Omental fat pad (tissue), 4 donors: ENCODE results near the gene ABCA3. TPM values are rescaled to one million over a fixed set of nuclear protein-coding genes. Genes with fewer than 3 reads are reported as not detected.

Source experiments
- ATAC-seq: fragments of 150-250 bp; one replicate; pipeline ENCODE4 v1.9.1; 2016; ENCODE audit warnings: mild to moderate bottlenecking, moderate library complexity; ENCODE audit not compliant: low FRiP score
- DNase-seq: peaks from one replicate; pipeline ENCODE4 v3.0.0-alpha.2; 2019; ENCODE audit warnings: low spot score
- total RNA-seq, 4 donors: library from RNA; depleted of rRNA; stranded (reverse); fragments of >200 nt; gene quantifications; one replicate each; pipeline ENCODE4 v1.1.0, GENCODE V29; 2016
- TF ChIP-seq, protein P1 (sequence below), 3 donors: fragments of 450-650 bp; IDR thresholded peaks; one replicate each; pipeline ENCODE4 v1.5.1; 2016 to 2017; ENCODE audit warnings: antibody characterized with exemption in 3 of 3, mild to moderate bottlenecking in 3 of 3, moderate library complexity in 2 of 3

The ABCA3 gene
- total RNA-seq, 4 donors from 2014 or later, result 6.6 to 19.0 (median 8.0) TPM

DNA sequence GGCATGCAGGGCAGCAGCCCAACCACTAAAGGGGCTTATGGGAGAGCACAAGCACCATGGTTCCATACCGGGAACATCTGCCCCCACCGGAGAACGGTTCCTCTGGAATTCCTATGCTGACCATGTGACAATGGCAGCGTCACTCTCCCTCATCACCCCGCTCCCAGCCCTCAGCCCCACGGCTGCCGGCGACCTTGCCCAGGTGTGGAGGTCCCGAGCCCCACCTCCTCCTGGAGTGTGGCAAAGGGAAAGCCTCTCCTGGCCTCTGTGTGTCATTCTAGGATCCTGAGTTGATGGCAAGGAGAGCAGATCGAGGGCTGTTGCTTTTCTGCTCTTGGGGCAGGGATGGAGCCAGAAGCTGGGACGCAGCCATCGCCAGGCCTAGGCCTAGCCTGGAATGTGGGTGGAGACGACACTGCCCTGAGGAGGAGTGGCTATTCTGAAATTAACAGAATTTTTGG lies 54.8 kb downstream of the ABCA3 start:
- DNase-seq, result no peak
- no peak for ATAC-seq
- TF ChIP-seq, protein P1, sequence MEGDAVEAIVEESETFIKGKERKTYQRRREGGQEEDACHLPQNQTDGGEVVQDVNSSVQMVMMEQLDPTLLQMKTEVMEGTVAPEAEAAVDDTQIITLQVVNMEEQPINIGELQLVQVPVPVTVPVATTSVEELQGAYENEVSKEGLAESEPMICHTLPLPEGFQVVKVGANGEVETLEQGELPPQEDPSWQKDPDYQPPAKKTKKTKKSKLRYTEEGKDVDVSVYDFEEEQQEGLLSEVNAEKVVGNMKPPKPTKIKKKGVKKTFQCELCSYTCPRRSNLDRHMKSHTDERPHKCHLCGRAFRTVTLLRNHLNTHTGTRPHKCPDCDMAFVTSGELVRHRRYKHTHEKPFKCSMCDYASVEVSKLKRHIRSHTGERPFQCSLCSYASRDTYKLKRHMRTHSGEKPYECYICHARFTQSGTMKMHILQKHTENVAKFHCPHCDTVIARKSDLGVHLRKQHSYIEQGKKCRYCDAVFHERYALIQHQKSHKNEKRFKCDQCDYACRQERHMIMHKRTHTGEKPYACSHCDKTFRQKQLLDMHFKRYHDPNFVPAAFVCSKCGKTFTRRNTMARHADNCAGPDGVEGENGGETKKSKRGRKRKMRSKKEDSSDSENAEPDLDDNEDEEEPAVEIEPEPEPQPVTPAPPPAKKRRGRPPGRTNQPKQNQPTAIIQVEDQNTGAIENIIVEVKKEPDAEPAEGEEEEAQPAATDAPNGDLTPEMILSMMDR (IDR thresholded peaks at IDR 0.05), result no peak

DNA sequence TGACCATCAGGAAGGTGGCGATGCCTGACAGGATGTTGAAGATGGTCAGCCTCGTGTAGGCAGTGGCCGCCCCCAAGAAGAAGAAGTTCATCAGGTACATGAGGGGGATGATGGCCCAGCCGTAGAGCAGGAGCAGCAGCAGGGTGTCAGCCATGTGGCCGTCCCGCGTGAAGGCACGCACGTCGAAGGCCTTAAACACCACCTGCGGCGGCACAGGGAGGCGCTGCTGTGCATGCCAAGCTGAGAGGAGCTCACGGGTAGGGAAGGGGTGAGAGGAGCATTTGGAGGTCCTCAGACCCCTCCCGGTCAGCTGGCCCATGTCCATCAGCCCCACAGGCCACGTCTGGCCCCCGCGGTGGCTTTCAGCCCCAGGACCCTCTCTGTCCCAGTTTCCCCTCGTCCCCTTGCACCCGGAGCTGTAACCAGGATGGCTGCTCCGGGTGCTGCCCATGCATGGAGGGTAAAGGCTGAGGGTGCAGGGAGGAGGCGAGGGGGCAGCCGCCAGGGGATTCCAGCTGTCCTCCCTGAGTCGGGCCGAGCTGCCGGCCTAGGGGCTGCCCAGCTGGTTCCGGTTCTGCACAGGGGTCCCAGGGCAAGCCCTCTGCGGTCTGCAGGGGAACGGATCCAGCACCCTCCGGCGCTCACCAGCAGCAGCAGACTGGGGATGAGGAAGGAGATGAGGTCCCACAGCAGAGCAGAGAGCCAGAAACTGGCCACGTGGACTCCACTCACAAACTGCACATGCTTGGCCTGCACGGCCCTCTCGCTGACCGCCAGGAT lies 55.5 kb downstream of the ABCA3 start:
- DNase-seq (no peak), ATAC-seq (no peak)
- TF ChIP-seq, protein P1 (IDR thresholded peaks at IDR 0.05), result no peak

DNA sequence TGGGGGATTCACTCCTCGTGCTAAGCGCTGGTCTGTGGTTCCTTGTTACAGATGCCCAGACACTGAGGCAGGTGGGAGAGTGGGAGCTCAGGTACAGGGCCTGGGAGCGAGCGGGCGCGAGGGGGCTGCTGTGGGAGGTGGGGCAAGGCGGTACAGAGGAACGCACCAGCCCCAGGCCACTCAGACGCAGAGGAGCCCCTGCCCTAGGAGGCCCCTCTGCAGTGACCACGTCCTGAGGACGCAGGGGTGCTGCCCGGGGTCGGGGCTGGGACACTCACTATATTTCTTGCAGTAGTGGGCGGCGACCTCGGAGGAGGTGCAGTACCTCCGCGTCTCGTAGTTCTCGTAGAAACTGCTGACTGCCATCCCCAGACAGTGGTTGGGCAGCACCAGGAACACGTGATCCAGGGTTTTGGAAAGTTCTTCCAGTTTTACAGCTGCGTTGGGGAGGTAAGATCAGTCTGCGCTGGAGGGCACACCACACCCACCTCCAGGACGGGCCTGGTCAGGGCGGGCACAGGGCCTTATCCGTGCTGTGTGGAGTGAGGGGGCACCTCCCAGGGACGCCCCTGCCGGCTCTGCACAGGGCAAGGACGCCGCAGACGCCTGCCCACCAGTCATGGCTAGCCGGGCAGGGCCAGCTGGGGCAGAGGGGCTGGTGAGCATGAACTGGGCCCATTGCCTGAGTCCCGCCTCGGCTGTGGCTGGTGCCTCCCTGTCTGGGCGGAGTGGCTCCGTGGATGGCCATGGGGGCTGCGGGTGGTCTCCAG lies 56.3 kb downstream of the ABCA3 start:
- TF ChIP-seq, protein P1 (IDR thresholded peaks at IDR 0.05), result no peak
- no peak for ATAC-seq
- no peak for DNase-seq

DNA sequence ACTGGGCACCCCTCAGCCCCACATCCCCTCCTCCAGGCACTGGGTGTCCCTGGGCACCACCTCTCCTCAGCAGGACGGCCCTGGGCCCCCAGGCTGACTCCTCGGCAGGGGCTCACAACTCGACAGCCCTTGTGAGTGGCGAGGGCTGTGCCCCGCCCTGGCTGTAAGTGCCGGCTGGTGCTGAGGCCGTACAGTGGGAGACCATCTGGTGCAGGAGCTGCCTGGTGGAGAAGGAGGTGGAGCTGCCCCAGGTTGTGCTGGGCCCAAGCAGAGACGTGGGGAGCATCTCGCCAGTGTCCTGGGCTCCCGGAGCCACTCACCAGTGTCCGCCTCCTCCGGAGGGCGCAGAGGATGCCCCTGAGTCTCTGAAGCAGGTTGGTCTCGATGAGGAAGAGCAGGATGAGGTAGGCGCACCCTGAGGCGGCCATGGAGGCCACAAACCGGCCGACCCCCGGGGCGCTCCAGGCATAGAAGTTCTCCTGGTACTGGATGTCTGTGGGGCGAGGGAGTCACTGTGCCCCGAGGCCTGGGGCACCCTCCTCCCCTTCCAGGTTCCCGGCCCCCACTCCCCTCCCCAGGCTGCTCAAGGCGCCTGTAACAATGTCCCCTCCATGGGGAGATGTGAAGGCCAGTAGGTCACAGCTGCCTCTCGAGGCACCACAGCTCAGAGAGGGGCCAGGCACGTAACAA lies 57.5 kb downstream of the ABCA3 start:
- no peak for ATAC-seq
- DNase-seq, result no peak
- TF ChIP-seq, protein P1 (IDR thresholded peaks at IDR 0.05), result no peak

DNA sequence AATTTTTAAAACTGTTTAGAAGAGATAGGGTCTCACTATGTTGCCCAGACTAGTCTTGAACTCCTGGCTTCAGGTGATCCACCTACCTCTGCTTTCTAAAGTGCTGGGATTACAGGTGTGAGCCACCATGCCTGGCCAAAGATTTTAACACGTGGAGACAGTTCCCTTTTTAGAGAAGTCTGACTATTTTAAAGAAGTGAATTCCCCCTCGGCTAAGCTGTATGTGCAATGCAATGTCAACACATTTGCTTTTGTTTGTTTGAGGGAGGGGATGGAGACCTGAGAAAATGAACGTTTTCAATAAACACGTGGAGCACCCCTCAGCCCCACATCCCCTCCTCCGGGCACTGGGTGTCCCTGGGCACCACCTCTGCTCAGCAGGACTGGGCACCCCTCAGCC lies 58.3 kb downstream of the ABCA3 start:
- TF ChIP-seq, protein P1 (IDR thresholded peaks at IDR 0.05), result no peak
- ATAC-seq, result no peak
- no peak for DNase-seq

DNA sequence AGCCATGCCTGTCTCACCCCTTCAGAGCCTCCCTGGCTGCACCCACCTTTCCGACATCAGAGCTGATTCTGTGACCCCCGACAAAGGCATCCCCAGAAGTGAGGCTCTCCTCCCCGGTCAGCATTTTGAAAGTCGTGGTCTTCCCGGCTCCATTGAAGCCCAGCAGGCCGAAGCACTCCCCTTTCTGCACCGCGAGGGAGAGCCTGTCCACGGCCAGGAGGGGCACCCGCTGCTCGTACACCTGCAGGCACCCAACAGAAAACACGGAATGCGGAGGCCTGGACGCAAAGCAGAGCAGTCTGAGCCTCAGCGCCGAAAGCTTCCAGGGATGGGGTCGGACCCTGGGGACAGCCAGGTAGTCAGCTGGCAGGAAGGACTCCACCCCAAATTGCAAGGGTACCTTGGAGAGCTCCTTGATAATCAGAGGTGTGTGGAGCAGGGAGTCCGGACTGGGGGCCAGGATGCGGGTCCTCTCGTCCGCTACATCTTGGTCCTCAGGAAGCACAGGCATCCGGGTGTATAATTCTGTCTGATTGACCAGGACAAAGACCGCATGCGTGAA lies 59.5 kb downstream of the ABCA3 start:
- ATAC-seq (no peak), DNase-seq (no peak)
- TF ChIP-seq, protein P1 (IDR thresholded peaks at IDR 0.05), result no peak
